Activated T-cell treated with anti-CD3 and anti-CD28 coated beads, Interleukin-2, amount 50 U/mL, for 24 hours (primary cell): ENCODE measurements around the gene MAFG.

Experiments
- DNase-seq: peaks from one replicate; pipeline ENCODE4 v3.0.0-alpha.2; 2020
- H3K27ac Mint-ChIP-seq: 2 replicates; pipeline ENCODE4 v1.8.0; 2020; ENCODE audit warnings: mild to moderate bottlenecking, mixed read lengths
- H3K27me3 Mint-ChIP-seq: 2 replicates; pipeline ENCODE4 v1.8.0; 2020; ENCODE audit warnings: mixed read lengths
- H3K36me3 Mint-ChIP-seq: 2 replicates; pipeline ENCODE4 v1.8.0; 2020; ENCODE audit warnings: low read depth, mixed read lengths
- H3K4me1 Mint-ChIP-seq: 2 replicates; pipeline ENCODE4 v1.8.0; 2020; ENCODE audit warnings: low read depth, mixed read lengths
- H3K4me3 Mint-ChIP-seq: 2 replicates; pipeline ENCODE4 v1.8.0; 2020; ENCODE audit warnings: mild to moderate bottlenecking, moderate library complexity, mixed read lengths
- H3K9me3 Mint-ChIP-seq: 2 replicates; pipeline ENCODE4 v1.8.0; 2020; ENCODE audit warnings: mixed read lengths

Gene MAFG

GRCh38 chr17:81870131-81870980 is 57.2 kb downstream of the MAFG start:
- H3K9me3 Mint-ChIP-seq: no peaks in the 10 kb centered on the region
- DNase-seq: peak; percentile 73
- H3K4me3 Mint-ChIP-seq: peak overlapping the region; percentile 93
- H3K36me3 Mint-ChIP-seq: peaks cover 70% of the 10 kb centered on the region
- peaks cover 59% of the 10 kb centered on the region for H3K4me1 Mint-ChIP-seq
- H3K27ac Mint-ChIP-seq: peak overlapping the region; percentile 94
- no peaks in the 10 kb centered on the region for H3K27me3 Mint-ChIP-seq

DNA sequence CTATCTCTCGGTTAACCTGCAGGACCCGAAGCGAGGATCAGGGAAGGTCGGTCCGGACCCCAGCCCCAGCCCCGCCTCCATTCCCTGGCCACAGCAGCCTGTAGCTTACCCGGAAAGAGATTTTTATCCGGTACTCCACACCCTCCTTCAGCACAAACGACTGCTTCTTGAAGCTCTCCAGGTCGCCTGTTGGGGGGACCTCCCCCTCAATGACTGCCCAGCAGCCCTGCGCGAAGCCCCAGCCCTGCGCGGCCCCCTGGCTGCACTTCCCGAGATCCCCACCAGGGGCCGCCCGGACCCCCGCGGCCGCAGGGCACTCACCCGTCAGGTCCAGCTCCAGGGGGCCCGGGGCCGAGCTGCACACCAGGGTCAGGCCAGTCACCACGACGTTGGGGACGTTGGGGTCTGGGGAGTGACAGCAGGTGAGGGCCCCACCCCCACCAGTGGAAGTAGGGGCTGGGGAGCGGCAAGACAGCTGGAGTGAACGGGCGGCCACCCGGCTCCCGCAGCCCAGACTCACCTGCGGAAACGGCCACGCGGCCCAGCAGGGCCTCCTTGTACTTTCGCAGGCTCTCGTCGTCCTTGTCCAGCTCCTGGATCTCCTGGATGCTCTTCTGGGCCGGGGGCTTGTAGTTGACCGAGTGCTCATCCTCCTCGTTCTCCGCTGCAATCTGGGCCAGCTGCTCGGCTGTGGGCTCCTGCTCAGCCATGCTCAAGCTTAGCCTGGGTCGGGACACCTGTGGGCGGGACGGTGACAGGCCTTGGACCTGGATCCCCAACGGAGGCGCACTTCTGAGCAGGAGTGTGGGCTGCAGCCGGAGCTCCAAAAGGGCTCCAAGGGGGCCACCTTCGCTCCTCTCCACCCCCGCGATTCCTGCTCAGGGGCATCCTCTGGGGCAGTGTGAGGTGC is 58.1 kb downstream of the MAFG start:
- peak; percentile 76 for DNase-seq
- Mint-ChIP-seq H3K36me3 (peaks cover 79% of the 10 kb centered on the region), H3K9me3 (no peaks in the 10 kb centered on the region)

GRCh38 chr17:81868674-81869220 is 58.8 kb downstream of the MAFG start:
- H3K36me3 Mint-ChIP-seq: peaks cover 84% of the 10 kb centered on the region
- H3K27ac Mint-ChIP-seq: peak overlapping the region; percentile 94
- no peaks in the 10 kb centered on the region for H3K27me3 Mint-ChIP-seq
- H3K4me3 Mint-ChIP-seq: peak overlapping the region; percentile 93
- peaks cover 51% of the 10 kb centered on the region for H3K4me1 Mint-ChIP-seq
- no peak for DNase-seq
- H3K9me3 Mint-ChIP-seq: no peaks in the 10 kb centered on the region

More for the DNA sequence above, 58.1 kb downstream of the MAFG start:
- Mint-ChIP-seq H3K4me3 (peak overlapping the region; percentile 93), H3K27ac (peak overlapping the region; percentile 94), H3K27me3 (no peaks in the 10 kb centered on the region), H3K4me1 (peaks cover 57% of the 10 kb centered on the region)
